Loucy (cell line): ENCODE results near the gene MPND.

Source experiments
- H2AFZ ChIP-seq: fragments of 200-600 bp; sonication (generic); 2 replicates; pipeline ENCODE4 v1.6.0; 2016; ENCODE audit warnings: antibody characterized with exemption, mild to moderate bottlenecking, low read length, moderate library complexity
- H3F3A ChIP-seq: fragments of 200-600 bp; 2 replicates; pipeline ENCODE4 v1.6.0; 2016; ENCODE audit warnings: antibody characterized with exemption, low read depth, mild to moderate bottlenecking
- H3K27me3 ChIP-seq: fragments of 200-600 bp; sonication (generic); 2 replicates; pipeline ENCODE4 v1.6.1; 2014; ENCODE audit warnings: low read length, mild to moderate bottlenecking; ENCODE audit not compliant: insufficient read depth, poor library complexity, severe bottlenecking
- H3K36me3 ChIP-seq: fragments of 200-600 bp; sonication (generic); 2 replicates; pipeline ENCODE4 v1.6.1; 2016; ENCODE audit warnings: low read length; ENCODE audit not compliant: insufficient read depth
- H3K4me1 ChIP-seq: fragments of 200-600 bp; sonication (generic); 2 replicates; pipeline ENCODE4 v1.5.1; 2014; ENCODE audit warnings: low read length, mild to moderate bottlenecking; ENCODE audit not compliant: insufficient read depth, poor library complexity, severe bottlenecking
- H3K4me2 ChIP-seq: fragments of 200-600 bp; sonication (generic); 2 replicates; pipeline ENCODE4 v1.6.0; 2014; ENCODE audit warnings: antibody characterized with exemption, low read length, low read depth, mild to moderate bottlenecking; ENCODE audit not compliant: poor library complexity, severe bottlenecking
- H3K4me3 ChIP-seq: fragments of 200-600 bp; sonication (generic); 2 replicates; pipeline ENCODE4 v1.5.1; 2014; ENCODE audit warnings: low read length, mild to moderate bottlenecking, mixed read lengths; ENCODE audit not compliant: poor library complexity, severe bottlenecking
- H3K79me2 ChIP-seq: fragments of 200-600 bp; sonication (generic); 2 replicates; pipeline ENCODE4 v1.6.1; 2014; ENCODE audit warnings: low read length; ENCODE audit not compliant: insufficient read depth
- H3K9ac ChIP-seq: fragments of 200-600 bp; sonication (generic); 2 replicates; pipeline ENCODE4 v1.6.0; 2014; ENCODE audit warnings: mild to moderate bottlenecking, low read depth, low read length, moderate library complexity; ENCODE audit not compliant: poor library complexity, severe bottlenecking
- H3K9me2 ChIP-seq: fragments of 200-600 bp; sonication (generic); replicated peaks from 2 replicates; pipeline ENCODE4 v1.6.1; 2016; ENCODE audit warnings: low read depth, low read length, mixed read lengths
- H3K9me3 ChIP-seq: fragments of 200-600 bp; sonication (generic); 2 replicates; pipeline ENCODE4 v1.6.1; 2014; ENCODE audit warnings: mild to moderate bottlenecking, antibody characterized with exemption, low read length, low read depth; ENCODE audit not compliant: insufficient read depth
- H4K20me1 ChIP-seq: fragments of 200-600 bp; sonication (generic); 2 replicates; pipeline ENCODE4 v1.6.0; 2014; ENCODE audit warnings: antibody characterized with exemption, low read length, mild to moderate bottlenecking; ENCODE audit not compliant: insufficient read depth, poor library complexity, severe bottlenecking
- CTCF ChIP-seq: fragments of 200-600 bp; sonication (generic); conservative IDR thresholded peaks from 2 replicates; pipeline ENCODE4 v1.5.1; 2014; ENCODE audit warnings: mild to moderate bottlenecking, antibody characterized with exemption, low read length
- EZH2phosphoT487 ChIP-seq: fragments of 200-600 bp; IDR thresholded peaks from 2 replicates; pipeline ENCODE4 v1.6.1; 2018; ENCODE audit warnings: antibody characterized with exemption, mild to moderate bottlenecking, moderate library complexity, borderline replicate concordance

The MPND gene

GRCh38 chr19:4310247-4311121 lies 32.9 kb upstream of the MPND start:
- no peaks in the 10 kb centered on the region for H4K20me1 ChIP-seq
- no peaks in the 10 kb centered on the region for H3K9me2 ChIP-seq
- H3F3A ChIP-seq = no peaks in the 10 kb centered on the region
- no peaks in the 10 kb centered on the region for H3K9me3 ChIP-seq
- no peak overlapping the region for H2AFZ ChIP-seq
- no peaks in the 10 kb centered on the region for H3K27me3 ChIP-seq
- H3K36me3 ChIP-seq = no peaks in the 10 kb centered on the region
- no peak overlapping the region for H3K9ac ChIP-seq
- no peak overlapping the region for H3K4me3 ChIP-seq
- H3K4me1 ChIP-seq = no peaks in the 10 kb centered on the region
- TF ChIP-seq EZH2phosphoT487 (no peak), CTCF (no peak)
- H3K4me2 ChIP-seq = no peak overlapping the region
- no peaks in the 10 kb centered on the region for H3K79me2 ChIP-seq

GRCh38 chr19:4313847-4314490 lies 29.4 kb upstream of the MPND start:
- no peak overlapping the region for H3K4me2 ChIP-seq
- H3K9ac ChIP-seq = no peak overlapping the region
- H3F3A ChIP-seq = no peaks in the 10 kb centered on the region
- TF ChIP-seq EZH2phosphoT487 (no peak), CTCF (no peak)
- H3K9me3 ChIP-seq = no peaks in the 10 kb centered on the region
- H3K4me1 ChIP-seq = no peaks in the 10 kb centered on the region
- H3K27me3 ChIP-seq = no peaks in the 10 kb centered on the region
- H4K20me1 ChIP-seq = no peaks in the 10 kb centered on the region
- H3K79me2 ChIP-seq = no peaks in the 10 kb centered on the region
- no peaks in the 10 kb centered on the region for H3K9me2 ChIP-seq
- no peak overlapping the region for H3K4me3 ChIP-seq
- H2AFZ ChIP-seq = no peak overlapping the region
- no peaks in the 10 kb centered on the region for H3K36me3 ChIP-seq

DNA sequence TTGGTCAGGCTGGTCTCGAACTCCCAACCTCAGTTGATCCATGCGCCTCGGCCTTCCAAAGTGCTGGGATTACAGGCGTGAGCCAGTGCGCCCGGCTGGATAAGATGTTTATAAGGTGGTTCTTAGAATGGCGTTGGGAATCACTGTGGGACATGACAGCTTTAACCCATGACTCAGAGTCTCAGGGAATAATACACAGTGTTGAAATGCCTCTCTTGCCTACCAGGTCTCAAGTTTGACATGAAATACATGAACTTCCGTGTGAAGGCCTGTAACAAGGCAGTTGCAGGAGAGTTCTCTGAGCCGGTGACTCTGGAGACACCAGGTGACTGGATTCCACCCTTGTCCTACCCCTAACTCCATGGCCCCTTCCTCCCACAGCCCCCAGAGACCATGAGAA lies 26.4 kb upstream of the MPND start:
- Histone ChIP-seq H3K4me3 (no peak overlapping the region), H3K79me2 (no peaks in the 10 kb centered on the region), H3K27me3 (no peaks in the 10 kb centered on the region), H2AFZ (no peak overlapping the region), H3F3A (no peaks in the 10 kb centered on the region), H4K20me1 (no peaks in the 10 kb centered on the region), H3K4me1 (no peaks in the 10 kb centered on the region), H3K9me2 (no peaks in the 10 kb centered on the region), H3K36me3 (no peaks in the 10 kb centered on the region), H3K9me3 (no peaks in the 10 kb centered on the region; the same call in 1 of the 2 replicates), H3K4me2 (no peak overlapping the region), H3K9ac (no peak overlapping the region)
- no peak for TF ChIP-seq CTCF
- no peak for TF ChIP-seq EZH2phosphoT487
